ENCODE data around the gene ATP13A5. TPM values are rescaled to one million over a fixed set of nuclear protein-coding genes. Genes with fewer than 3 reads are reported as not detected.

Gene ATP13A5
- total and polyA plus RNA-seq, 2 experiments from 2014 or later = not detected

- Histone ChIP-seq H4K20me1 (ENCODE audit: insufficient read depth) (no peaks in the 10 kb centered on the region), H3K27me3 (replicated peaks; ENCODE audit: insufficient read depth) (no peaks in the 10 kb centered on the region), H3K4me3 (no peak overlapping the region), H2AFZ (no peak overlapping the region), H3K4me2 (ENCODE audit: unreplicated experiment) (no peak overlapping the region), H3K36me3 (ENCODE audit: low read depth) (no peaks in the 10 kb centered on the region), H3K79me2 (ENCODE audit: insufficient read depth) (no peaks in the 10 kb centered on the region), H3K9me2 (ENCODE audit: insufficient read depth) (no peaks in the 10 kb centered on the region), H3K9ac (no peak overlapping the region), H3K27ac (no peak overlapping the region), H3K9me3 (ENCODE audit: low read depth) (no peaks in the 10 kb centered on the region), H3K4me1 (ENCODE audit: insufficient read depth) (no peaks in the 10 kb centered on the region), H3F3A (ENCODE audit: insufficient read depth) (no peaks in the 10 kb centered on the region)
- TF ChIP-seq EZH2 (IDR thresholded peaks at IDR 0.05; ENCODE audit: insufficient read depth, poor library complexity, severe bottlenecking) (no peak), EZH2phosphoT487 (IDR thresholded peaks at IDR 0.05; ENCODE audit: insufficient read depth, low read depth) (no peak)
- in situ Hi-C loops (cut with MboI) = no loop called here
- 11 to 16% methylated on average over 3 of the region's 3 CpGs for WGBS, 2 experiments (ENCODE audit: low coverage in 1 of 2, low lambda C conversion rate in 2 of 2, missing lambda C conversion rate in 2 of 2)
- DNase-seq = no peak
Observed at GRCh38 chr3:193345431-193345830, 33.1 kb downstream of the ATP13A5 start.

- Histone ChIP-seq H4K20me1 (ENCODE audit: insufficient read depth) (no peaks in the 10 kb centered on the region), H2AFZ (no peak overlapping the region), H3F3A (ENCODE audit: insufficient read depth) (no peaks in the 10 kb centered on the region), H3K36me3 (ENCODE audit: low read depth) (no peaks in the 10 kb centered on the region), H3K4me2 (ENCODE audit: unreplicated experiment) (no peak overlapping the region), H3K9ac (no peak overlapping the region), H3K9me3 (ENCODE audit: low read depth) (no peaks in the 10 kb centered on the region), H3K9me2 (ENCODE audit: insufficient read depth) (no peaks in the 10 kb centered on the region), H3K27me3 (replicated peaks; ENCODE audit: insufficient read depth) (no peaks in the 10 kb centered on the region), H3K4me3 (no peak overlapping the region), H3K4me1 (ENCODE audit: insufficient read depth) (no peaks in the 10 kb centered on the region), H3K79me2 (ENCODE audit: insufficient read depth) (no peaks in the 10 kb centered on the region), H3K27ac (no peak overlapping the region)
- TF ChIP-seq EZH2 (IDR thresholded peaks at IDR 0.05; ENCODE audit: insufficient read depth, poor library complexity, severe bottlenecking) (no peak), EZH2phosphoT487 (IDR thresholded peaks at IDR 0.05; ENCODE audit: insufficient read depth, low read depth) (no peak)
- WGBS, 2 experiments (ENCODE audit: low coverage in 1 of 2, low lambda C conversion rate in 2 of 2, missing lambda C conversion rate in 2 of 2) = 10 to 15% methylated on average over 3 of the region's 3 CpGs
- DNase-seq = no peak
- in situ Hi-C loops (cut with MboI) = no loop called here
Observed at GRCh38 chr3:193344486-193344885, 34.1 kb downstream of the ATP13A5 start.

DNA sequence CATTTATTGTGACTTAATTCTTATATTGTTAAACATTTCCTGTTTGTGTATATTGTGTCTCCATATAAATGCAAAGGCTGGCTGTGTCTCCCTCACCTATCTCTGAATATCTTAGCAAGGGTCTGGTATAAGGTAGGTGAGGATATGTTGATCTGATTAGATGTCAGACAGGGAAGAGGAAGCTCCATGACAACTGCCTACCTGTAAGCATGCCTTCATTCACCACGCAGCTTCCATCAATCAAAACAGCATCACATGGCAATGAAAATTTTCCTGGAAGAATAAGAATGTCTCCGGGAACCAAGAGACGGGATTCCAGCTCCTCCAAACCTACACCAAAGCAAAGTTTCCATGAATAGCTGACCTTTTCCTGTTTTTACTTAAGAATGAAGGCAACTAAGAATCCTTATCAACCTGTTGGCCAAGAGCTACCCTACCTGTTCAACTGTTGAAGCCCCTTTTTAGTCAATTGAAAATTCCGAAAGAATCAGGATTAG is 34.8 kb downstream of the ATP13A5 start:
- H3K27ac ChIP-seq = no peak overlapping the region
- TF ChIP-seq EZH2phosphoT487 (IDR thresholded peaks at IDR 0.05; ENCODE audit: insufficient read depth, low read depth) = no peak
- TF ChIP-seq EZH2 (IDR thresholded peaks at IDR 0.05; ENCODE audit: insufficient read depth, poor library complexity, severe bottlenecking) = no peak
- no peak overlapping the region for H3K4me3 ChIP-seq
- no peaks in the 10 kb centered on the region for H3K9me2 ChIP-seq (ENCODE audit: insufficient read depth)
- H3K79me2 ChIP-seq (ENCODE audit: insufficient read depth) = no peaks in the 10 kb centered on the region
- H3K4me1 ChIP-seq (ENCODE audit: insufficient read depth) = no peaks in the 10 kb centered on the region
- H3K4me2 ChIP-seq (ENCODE audit: unreplicated experiment) = no peak overlapping the region
- 31 to 37% methylated on average over 4 of the region's 4 CpGs for WGBS, 2 experiments (ENCODE audit: low coverage in 1 of 2, low lambda C conversion rate in 2 of 2, missing lambda C conversion rate in 2 of 2)
- in situ Hi-C loops (cut with MboI) = no loop called here
- no peaks in the 10 kb centered on the region for H3F3A ChIP-seq (ENCODE audit: insufficient read depth)
- H4K20me1 ChIP-seq (ENCODE audit: insufficient read depth) = no peaks in the 10 kb centered on the region
- no peak overlapping the region for H3K9ac ChIP-seq
- no peak overlapping the region for H2AFZ ChIP-seq
- H3K27me3 ChIP-seq (replicated peaks; ENCODE audit: insufficient read depth) = no peaks in the 10 kb centered on the region
- no peaks in the 10 kb centered on the region for H3K36me3 ChIP-seq (ENCODE audit: low read depth)
- H3K9me3 ChIP-seq (ENCODE audit: low read depth) = no peaks in the 10 kb centered on the region
- DNase-seq = no peak

- no peaks in the 10 kb centered on the region for H3K27me3 ChIP-seq (replicated peaks; ENCODE audit: insufficient read depth)
- H3K9ac ChIP-seq = no peak overlapping the region
- no peaks in the 10 kb centered on the region for H3K9me3 ChIP-seq (ENCODE audit: low read depth)
- H4K20me1 ChIP-seq (ENCODE audit: insufficient read depth) = no peaks in the 10 kb centered on the region
- DNase-seq = no peak
- 7 to 13% methylated on average over 2 of the region's 2 CpGs for WGBS, 2 experiments (ENCODE audit: low coverage in 1 of 2, low lambda C conversion rate in 2 of 2, missing lambda C conversion rate in 2 of 2)
- H3K4me1 ChIP-seq (ENCODE audit: insufficient read depth) = no peaks in the 10 kb centered on the region
- H3K9me2 ChIP-seq (ENCODE audit: insufficient read depth) = no peaks in the 10 kb centered on the region
- in situ Hi-C loops (cut with MboI) = no loop called here
- TF ChIP-seq EZH2phosphoT487 (IDR thresholded peaks at IDR 0.05; ENCODE audit: insufficient read depth, low read depth) (no peak), EZH2 (IDR thresholded peaks at IDR 0.05; ENCODE audit: insufficient read depth, poor library complexity, severe bottlenecking) (no peak)
- no peak overlapping the region for H3K27ac ChIP-seq
- no peaks in the 10 kb centered on the region for H3K79me2 ChIP-seq (ENCODE audit: insufficient read depth)
- H2AFZ ChIP-seq = no peak overlapping the region
- no peak overlapping the region for H3K4me2 ChIP-seq (ENCODE audit: unreplicated experiment)
- no peak overlapping the region for H3K4me3 ChIP-seq
- no peaks in the 10 kb centered on the region for H3K36me3 ChIP-seq (ENCODE audit: low read depth)
- no peaks in the 10 kb centered on the region for H3F3A ChIP-seq (ENCODE audit: insufficient read depth)
Observed at GRCh38 chr3:193342551-193342950, 36.0 kb downstream of the ATP13A5 start.

GRCh38 chr3:193335031-193335430 is 43.5 kb downstream of the ATP13A5 start:
- H3K9ac ChIP-seq = no peak overlapping the region
- H3K4me2 ChIP-seq (ENCODE audit: unreplicated experiment) = no peak overlapping the region
- H4K20me1 ChIP-seq (ENCODE audit: insufficient read depth) = no peaks in the 10 kb centered on the region
- H3F3A ChIP-seq (ENCODE audit: insufficient read depth) = no peaks in the 10 kb centered on the region
- H3K27me3 ChIP-seq (replicated peaks; ENCODE audit: insufficient read depth) = no peaks in the 10 kb centered on the region
- H3K27ac ChIP-seq = no peak overlapping the region
- WGBS, 2 experiments (ENCODE audit: low coverage in 1 of 2, low lambda C conversion rate in 2 of 2, missing lambda C conversion rate in 2 of 2) = 3 to 14% methylated on average over 1 of the region's 1 CpG
- no peak for TF ChIP-seq EZH2phosphoT487 (IDR thresholded peaks at IDR 0.05; ENCODE audit: insufficient read depth, low read depth)
- in situ Hi-C loops (cut with MboI) = no loop called here
- no peak overlapping the region for H2AFZ ChIP-seq
- H3K4me3 ChIP-seq = no peak overlapping the region
- no peak for DNase-seq
- no peaks in the 10 kb centered on the region for H3K9me3 ChIP-seq (ENCODE audit: low read depth)
- no peaks in the 10 kb centered on the region for H3K79me2 ChIP-seq (ENCODE audit: insufficient read depth)
- no peaks in the 10 kb centered on the region for H3K36me3 ChIP-seq (ENCODE audit: low read depth)
- H3K4me1 ChIP-seq (ENCODE audit: insufficient read depth) = no peaks in the 10 kb centered on the region
- no peaks in the 10 kb centered on the region for H3K9me2 ChIP-seq (ENCODE audit: insufficient read depth)
